ENCODE data around the gene IRGC.
"Not testable (repeated sequence)": the region's sequence is repeated elsewhere in the genome, so short reads cannot be mapped to it uniquely, and the experiment has no call there.

GRCh38 chr19:43682269-43682668 is 33.6 kb upstream of the IRGC start:
- TF ChIP-seq ELF4 (IDR thresholded peaks at IDR 0.05); SP1 (IDR thresholded peaks at IDR 0.05); FOXK2 (IDR thresholded peaks at IDR 0.05); SUZ12 (IDR thresholded peaks at IDR 0.05); HDGF (IDR thresholded peaks at IDR 0.05; ENCODE audit: borderline replicate concordance); TARDBP (IDR thresholded peaks at IDR 0.05); CTBP1 (IDR thresholded peaks at IDR 0.05; ENCODE audit: borderline replicate concordance); BHLHE40 (IDR thresholded peaks at IDR 0.05; ENCODE audit: borderline replicate concordance); ARNT (IDR thresholded peaks at IDR 0.05): not testable (repeated sequence)
